SK-N-SH treated with all-trans-retinoic acid at 6 μM for 48 hours (cell line): Measurements from ENCODE around the gene IFNA6.

ENCODE experiments used
- BACH2 ChIP-seq: fragments of 250-450 bp; sonication (Bioruptor Pico); IDR thresholded peaks from 2 replicates; pipeline ENCODE4 v1.9.0; 2021; ENCODE audit warnings: mild to moderate bottlenecking, borderline replicate concordance
- CSDC2 ChIP-seq: fragments of 250-450 bp; sonication (Bioruptor Pico); IDR thresholded peaks from 2 replicates; pipeline ENCODE4 v1.5.0; 2020; ENCODE audit warnings: mild to moderate bottlenecking, moderate library complexity
- OSR1 ChIP-seq: fragments of 250-450 bp; sonication (Bioruptor Pico); IDR thresholded peaks from 2 replicates; pipeline ENCODE4 v1.8.0; 2022; ENCODE audit warnings: moderate library complexity, mild to moderate bottlenecking, inconsistent platforms
- RARB ChIP-seq: fragments of 250-450 bp; sonication (Bioruptor Pico); IDR thresholded peaks from 2 replicates; pipeline ENCODE4 v1.8.0; 2021; ENCODE audit warnings: mild to moderate bottlenecking, moderate library complexity
- SNAI2 ChIP-seq: fragments of 250-450 bp; sonication (Bioruptor Pico); IDR thresholded peaks from 2 replicates; pipeline ENCODE4 v1.5.0; 2020; ENCODE audit warnings: mild to moderate bottlenecking, moderate library complexity
- TOX ChIP-seq: fragments of 250-450 bp; sonication (Bioruptor Pico); IDR thresholded peaks from 2 replicates; pipeline ENCODE4 v1.8.0; 2021; ENCODE audit warnings: mild to moderate bottlenecking, moderate library complexity, borderline replicate concordance
- ZFP30 ChIP-seq: fragments of 450-650 bp; formaldehyde crosslinking; IDR thresholded peaks from 2 replicates; pipeline ENCODE4 v1.5.0; 2022; ENCODE audit warnings: mild to moderate bottlenecking, moderate library complexity
- ZNF70 ChIP-seq: fragments of 450-650 bp; formaldehyde crosslinking; IDR thresholded peaks from 2 replicates; pipeline ENCODE4 v1.5.0; 2020; ENCODE audit warnings: mild to moderate bottlenecking, moderate library complexity
- ZNF8 ChIP-seq: fragments of 450-650 bp; formaldehyde crosslinking; IDR thresholded peaks from 2 replicates; pipeline ENCODE4 v1.5.0; 2020; ENCODE audit warnings: mild to moderate bottlenecking, moderate library complexity
- TF ChIP-seq, protein P1 (sequence below): fragments of 250-450 bp; sonication (Bioruptor Pico); IDR thresholded peaks from 2 replicates; pipeline ENCODE4 v1.8.0; 2020; ENCODE audit warnings: mild to moderate bottlenecking, moderate library complexity, borderline replicate concordance
- TF ChIP-seq, protein P2 (sequence below): fragments of 250-450 bp; sonication (Bioruptor Pico); IDR thresholded peaks from 2 replicates; pipeline ENCODE4 v1.8.0; 2021; ENCODE audit warnings: low read depth, mild to moderate bottlenecking, moderate library complexity, borderline replicate concordance
- TF ChIP-seq, protein P3 (sequence below): fragments of 250-450 bp; sonication (Bioruptor Pico); IDR thresholded peaks from 2 replicates; pipeline ENCODE4 v1.5.0; 2020; ENCODE audit warnings: mild to moderate bottlenecking, moderate library complexity

DNA sequence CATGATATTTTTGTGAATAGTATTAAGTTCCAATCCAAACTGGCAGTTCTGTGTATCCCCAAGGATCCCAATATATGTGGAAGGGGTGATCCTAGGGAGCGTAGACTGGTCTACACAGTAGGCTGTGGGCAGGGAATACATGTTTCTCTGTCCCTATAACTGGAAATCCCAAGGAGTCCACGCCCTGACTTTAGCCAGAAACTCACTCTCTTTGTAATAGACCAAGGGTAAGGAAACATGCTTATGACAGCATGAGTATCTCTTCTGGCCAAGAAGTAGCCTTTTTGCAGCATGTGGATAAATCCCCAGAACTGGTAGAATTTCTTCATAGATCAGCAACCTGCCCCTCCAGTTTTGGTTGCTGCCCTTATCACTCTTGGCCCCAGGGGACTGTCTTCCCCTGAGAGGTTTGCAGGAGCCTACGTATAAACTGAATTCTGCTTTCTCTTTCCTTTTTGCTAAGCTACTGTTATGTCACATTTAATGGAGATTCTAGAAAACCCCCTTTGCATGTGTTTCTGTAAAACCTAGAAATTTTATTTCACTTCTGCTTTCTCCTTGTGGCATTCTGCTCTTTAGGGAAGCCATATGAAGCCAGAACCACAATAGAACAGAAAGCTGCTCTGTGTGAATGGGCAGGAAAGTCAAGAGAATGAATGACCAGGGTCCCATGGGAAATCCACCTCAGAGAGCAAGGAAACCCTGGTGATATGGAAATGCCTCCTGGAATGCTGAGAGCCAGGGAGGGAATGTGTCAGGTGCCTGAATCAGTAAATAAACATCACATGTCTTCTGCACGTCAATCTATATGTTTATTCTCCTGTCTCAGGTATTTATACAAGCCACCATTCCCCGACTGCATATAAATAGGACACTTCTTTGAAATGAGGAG is 31.0 kb upstream of the IFNA6 start:
- TF ChIP-seq ZNF8 (CRISPR knock-in tag) (no peak), RARB (no peak), BACH2 (CRISPR knock-in tag) (no peak), CSDC2 (CRISPR knock-in tag) (no peak), ZNF70 (CRISPR knock-in tag) (no peak), ZFP30 (no peak), TOX (CRISPR knock-in tag) (no peak), OSR1 (CRISPR knock-in tag) (no peak), SNAI2 (CRISPR knock-in tag) (no peak)
- TF ChIP-seq, protein P1, sequence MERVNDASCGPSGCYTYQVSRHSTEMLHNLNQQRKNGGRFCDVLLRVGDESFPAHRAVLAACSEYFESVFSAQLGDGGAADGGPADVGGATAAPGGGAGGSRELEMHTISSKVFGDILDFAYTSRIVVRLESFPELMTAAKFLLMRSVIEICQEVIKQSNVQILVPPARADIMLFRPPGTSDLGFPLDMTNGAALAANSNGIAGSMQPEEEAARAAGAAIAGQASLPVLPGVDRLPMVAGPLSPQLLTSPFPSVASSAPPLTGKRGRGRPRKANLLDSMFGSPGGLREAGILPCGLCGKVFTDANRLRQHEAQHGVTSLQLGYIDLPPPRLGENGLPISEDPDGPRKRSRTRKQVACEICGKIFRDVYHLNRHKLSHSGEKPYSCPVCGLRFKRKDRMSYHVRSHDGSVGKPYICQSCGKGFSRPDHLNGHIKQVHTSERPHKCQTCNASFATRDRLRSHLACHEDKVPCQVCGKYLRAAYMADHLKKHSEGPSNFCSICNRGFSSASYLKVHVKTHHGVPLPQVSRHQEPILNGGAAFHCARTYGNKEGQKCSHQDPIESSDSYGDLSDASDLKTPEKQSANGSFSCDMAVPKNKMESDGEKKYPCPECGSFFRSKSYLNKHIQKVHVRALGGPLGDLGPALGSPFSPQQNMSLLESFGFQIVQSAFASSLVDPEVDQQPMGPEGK = no peak
- TF ChIP-seq, protein P2, sequence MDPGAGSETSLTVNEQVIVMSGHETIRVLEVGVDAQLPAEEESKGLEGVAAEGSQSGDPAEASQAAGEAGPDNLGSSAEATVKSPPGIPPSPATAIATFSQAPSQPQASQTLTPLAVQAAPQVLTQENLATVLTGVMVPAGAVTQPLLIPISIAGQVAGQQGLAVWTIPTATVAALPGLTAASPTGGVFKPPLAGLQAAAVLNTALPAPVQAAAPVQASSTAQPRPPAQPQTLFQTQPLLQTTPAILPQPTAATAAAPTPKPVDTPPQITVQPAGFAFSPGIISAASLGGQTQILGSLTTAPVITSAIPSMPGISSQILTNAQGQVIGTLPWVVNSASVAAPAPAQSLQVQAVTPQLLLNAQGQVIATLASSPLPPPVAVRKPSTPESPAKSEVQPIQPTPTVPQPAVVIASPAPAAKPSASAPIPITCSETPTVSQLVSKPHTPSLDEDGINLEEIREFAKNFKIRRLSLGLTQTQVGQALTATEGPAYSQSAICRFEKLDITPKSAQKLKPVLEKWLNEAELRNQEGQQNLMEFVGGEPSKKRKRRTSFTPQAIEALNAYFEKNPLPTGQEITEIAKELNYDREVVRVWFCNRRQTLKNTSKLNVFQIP (CRISPR knock-in tag) = no peak
- TF ChIP-seq, protein P3, sequence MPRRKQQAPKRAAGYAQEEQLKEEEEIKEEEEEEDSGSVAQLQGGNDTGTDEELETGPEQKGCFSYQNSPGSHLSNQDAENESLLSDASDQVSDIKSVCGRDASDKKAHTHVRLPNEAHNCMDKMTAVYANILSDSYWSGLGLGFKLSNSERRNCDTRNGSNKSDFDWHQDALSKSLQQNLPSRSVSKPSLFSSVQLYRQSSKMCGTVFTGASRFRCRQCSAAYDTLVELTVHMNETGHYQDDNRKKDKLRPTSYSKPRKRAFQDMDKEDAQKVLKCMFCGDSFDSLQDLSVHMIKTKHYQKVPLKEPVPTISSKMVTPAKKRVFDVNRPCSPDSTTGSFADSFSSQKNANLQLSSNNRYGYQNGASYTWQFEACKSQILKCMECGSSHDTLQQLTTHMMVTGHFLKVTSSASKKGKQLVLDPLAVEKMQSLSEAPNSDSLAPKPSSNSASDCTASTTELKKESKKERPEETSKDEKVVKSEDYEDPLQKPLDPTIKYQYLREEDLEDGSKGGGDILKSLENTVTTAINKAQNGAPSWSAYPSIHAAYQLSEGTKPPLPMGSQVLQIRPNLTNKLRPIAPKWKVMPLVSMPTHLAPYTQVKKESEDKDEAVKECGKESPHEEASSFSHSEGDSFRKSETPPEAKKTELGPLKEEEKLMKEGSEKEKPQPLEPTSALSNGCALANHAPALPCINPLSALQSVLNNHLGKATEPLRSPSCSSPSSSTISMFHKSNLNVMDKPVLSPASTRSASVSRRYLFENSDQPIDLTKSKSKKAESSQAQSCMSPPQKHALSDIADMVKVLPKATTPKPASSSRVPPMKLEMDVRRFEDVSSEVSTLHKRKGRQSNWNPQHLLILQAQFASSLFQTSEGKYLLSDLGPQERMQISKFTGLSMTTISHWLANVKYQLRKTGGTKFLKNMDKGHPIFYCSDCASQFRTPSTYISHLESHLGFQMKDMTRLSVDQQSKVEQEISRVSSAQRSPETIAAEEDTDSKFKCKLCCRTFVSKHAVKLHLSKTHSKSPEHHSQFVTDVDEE = no peak
